Endothelial cell of umbilical vein (primary cell): ENCODE data around the gene TLNRD1. TPM values are rescaled to one million over a fixed set of nuclear protein-coding genes. Genes with fewer than 3 reads are reported as not detected.

Experiments used
- BruUV-seq: library from RNA; stranded (reverse); fragments of 400-500 nt; replicated peaks from 2 replicates; lab custom pipeline; 2021; lab: Mats Ljungman, UMichigan
- CTCF ChIA-PET: fragments of 300-600, 350-600 bp; sonication (Branson Sonifier 250); formaldehyde crosslinking; loops from one replicate; lab custom pipeline; 2021; ENCODE audit warnings: antibody characterized with exemption, inconsistent platforms; lab: Charles Lee
- POLR2A ChIA-PET: fragments of 300-600, 350-600 bp; sonication (Branson Sonifier 250); formaldehyde crosslinking; loops from one replicate; lab custom pipeline; 2021; ENCODE audit warnings: antibody characterized with exemption, inconsistent platforms; lab: Charles Lee
- DNase-seq: peaks from one replicate; pipeline ENCODE4 v3.0.0-alpha.2; 2011; ENCODE audit warnings: low read depth, low spot score
- FAIRE-seq: peaks from 2 replicates; lab custom pipeline; 2011; peaks lifted over from hg19 to GRCh38; lab: Jason Lieb, UNC
- H2AFZ ChIP-seq: 2 replicates; pipeline ENCODE4 v1.6.0; 2012; ENCODE audit warnings: low read depth, low read length, control low read depth, inconsistent platforms
- H3K27ac ChIP-seq: 2 replicates; pipeline ENCODE4 v1.5.1; 2011; ENCODE audit warnings: low read depth, mild to moderate bottlenecking, control low read depth, low read length, moderate library complexity; ENCODE audit not compliant: insufficient read depth
- H3K27me3 ChIP-seq, 2 experiments: 2 replicates each; pipeline versions ENCODE4 v1.6.0 to v1.6.1; 2011; ENCODE audit warnings: low read length in 2 of 2, mixed read lengths in 1 of 2; ENCODE audit not compliant: control insufficient read depth in 2 of 2, insufficient read depth in 2 of 2
- H3K36me3 ChIP-seq, 2 experiments: 2 replicates in 1 of 2; 3 replicates in 1 of 2; pipeline ENCODE4 v1.5.1; 2011; ENCODE audit warnings: low read length in 2 of 2, mild to moderate bottlenecking in 1 of 2, moderate library complexity in 1 of 2; ENCODE audit not compliant: control insufficient read depth in 2 of 2, insufficient read depth in 2 of 2; ENCODE audit errors: extremely low read depth in 1 of 2
- H3K4me1 ChIP-seq: 3 replicates; pipeline ENCODE4 v1.5.1; 2011; ENCODE audit warnings: mild to moderate bottlenecking, low read length; ENCODE audit not compliant: control insufficient read depth, insufficient read depth; ENCODE audit errors: extremely low read depth
- H3K4me2 ChIP-seq: 2 replicates; pipeline ENCODE4 v1.6.1; 2011; ENCODE audit warnings: low read length, control low read depth, mixed read lengths; ENCODE audit not compliant: insufficient read depth
- H3K4me3 ChIP-seq, 3 experiments: fragments of 200-600 bp in 1 of 3; sonication (generic), shearing (Covaris generic) in 1 of 3; replicated peaks in 1 of 3; 2 replicates each; pipeline ENCODE4 v1.5.1; 2011 to 2016; ENCODE audit warnings: control low read depth in 3 of 3, low read length in 3 of 3, mild to moderate bottlenecking in 2 of 3, inconsistent platforms in 1 of 3, low read depth in 1 of 3, moderate library complexity in 1 of 3; ENCODE audit not compliant: insufficient read depth in 1 of 3
- H3K79me2 ChIP-seq: 2 replicates; pipeline ENCODE4 v1.6.0; 2012; ENCODE audit warnings: low read length, inconsistent platforms; ENCODE audit not compliant: control insufficient read depth, insufficient read depth
- H3K9ac ChIP-seq: replicated peaks from 2 replicates; pipeline ENCODE3; 2011; ENCODE audit warnings: low read length, control low read depth; ENCODE audit not compliant: insufficient read depth; ENCODE audit errors: extremely low read depth
- H3K9me1 ChIP-seq: replicated peaks from 3 replicates; pipeline ENCODE4 v1.6.0; 2011; ENCODE audit warnings: mild to moderate bottlenecking, low read length; ENCODE audit not compliant: control insufficient read depth, insufficient read depth; ENCODE audit errors: extremely low read depth
- H3K9me3 ChIP-seq: replicated peaks from 2 replicates; pipeline ENCODE4 v1.5.1; 2012; ENCODE audit warnings: low read length, inconsistent platforms; ENCODE audit not compliant: control insufficient read depth, insufficient read depth
- H4K20me1 ChIP-seq: replicated peaks from 2 replicates; pipeline ENCODE3; 2011; ENCODE audit warnings: mild to moderate bottlenecking, low read length; ENCODE audit not compliant: control insufficient read depth, insufficient read depth; ENCODE audit errors: extremely low read depth
- CTCF ChIP-seq, 2 donors: IDR thresholded peaks; 1 replicate in 1 of 2; 2 replicates in 1 of 2; pipeline ENCODE4 v1.5.1; 2011; ENCODE audit warnings: low read length in 2 of 2, mild to moderate bottlenecking in 2 of 2, moderate library complexity in 2 of 2, control low read depth in 1 of 2, inconsistent platforms in 1 of 2, low read depth in 1 of 2; ENCODE audit not compliant: insufficient read depth in 1 of 2; ENCODE audit errors: extremely low read depth in 1 of 2
- EZH2 ChIP-seq: IDR thresholded peaks from 2 replicates; pipeline ENCODE4 v1.6.1; 2012; ENCODE audit warnings: borderline replicate concordance, low read depth, mild to moderate bottlenecking, moderate library complexity, low read length, inconsistent platforms; ENCODE audit not compliant: severe bottlenecking
- JUN ChIP-seq: IDR thresholded peaks from 2 replicates; pipeline ENCODE4 v1.6.1; 2011; ENCODE audit warnings: borderline replicate concordance, low read depth; ENCODE audit not compliant: insufficient read length, insufficient read depth
- MAX ChIP-seq: IDR thresholded peaks from 2 replicates; pipeline ENCODE4 v1.6.1; 2011; ENCODE audit not compliant: insufficient read depth, insufficient read length
- MYC ChIP-seq: IDR thresholded peaks from one replicate; pipeline ENCODE4 v1.6.1; 2011; ENCODE audit warnings: mild to moderate bottlenecking, low read depth, low read length
- POLR2AphosphoS5 ChIP-seq: IDR thresholded peaks from 2 replicates; pipeline ENCODE4 v1.6.1; 2012; ENCODE audit warnings: low read depth, mild to moderate bottlenecking, control low read depth, low read length, moderate library complexity; ENCODE audit not compliant: insufficient read depth
- dilution Hi-C: fragments of 300-500 bp; cut with MboI; formaldehyde crosslinking; loops from one replicate; pipeline ENCODE4 v1.15.0; 2019; ENCODE audit warnings: low sequenced_read_pairs; ENCODE audit not compliant: extremely low pct_ligation_motif_present
- intact Hi-C: fragments of 100-400 bp; cut with micrococcal nuclease; formaldehyde crosslinking; loops from one replicate; pipeline ENCODE4 v1.10.0; 2022
- polyA plus RNA-seq, 4 experiments: library from polyadenylated mRNA; depleted of rRNA in 3 of 4; stranded (reverse) in 3 of 4; unstranded in 1 of 4; fragments of >200 nt; gene quantifications; 2 replicates each; pipeline versions ENCODE4 v1.2.1 to v1.2.3, GENCODE V29; 2011 to 2012; ENCODE audit warnings: missing spikeins in 1 of 4
- total RNA-seq: library from RNA; stranded (reverse); gene quantifications from 2 replicates; pipeline ENCODE4 v1.2.3, GENCODE V29; 2021

TLNRD1 gene
- total and polyA plus RNA-seq, 2 donors (not counting 3 experiments of a cell fraction or from before 2014, with no cell fraction given), result 17.8 to 33.0 TPM

GRCh38 chr15:80989081-80989517 is 11.6 kb upstream of the TLNRD1 start:
- peak overlapping the region; percentile 90 for H2AFZ ChIP-seq
- no TSS peak for BruUV-seq
- H3K9me1 ChIP-seq, result no peaks in the 10 kb centered on the region
- H3K4me3 ChIP-seq, result peak overlapping the region; percentile 52 to 86 (median 77)
- no peak for DNase-seq
- ChIA-PET POLR2A (no interaction called here), CTCF (interaction anchor here (1.7 to 4.8 kb wide), 2 partner anchors 19 to 277 kb away, joined by 5 to 20 read pairs; no protein-coding TSS in a partner anchor)
- peak overlapping the region; percentile 82 for H3K4me2 ChIP-seq
- H3K27me3 ChIP-seq, result no peaks in the 10 kb centered on the region
- no peak for TF ChIP-seq JUN
- no peak for TF ChIP-seq POLR2AphosphoS5
- no peak for TF ChIP-seq EZH2
- no peak for TF ChIP-seq MYC
- TF ChIP-seq MAX, result no peak
- TF ChIP-seq CTCF (IDR thresholded peaks at IDR 0.05; ENCODE audit: extremely low read depth in 1 of 2, insufficient read depth in 1 of 2, low read depth in 1 of 2, low read length in 2 of 2), result no peak
- H3K79me2 ChIP-seq, result peaks cover 49% of the 10 kb centered on the region
- intact Hi-C loops (loop anchor here (1.0 kb wide), 2 partner anchors 11 to 335 kb away; partner anchors contain the start of genes STARD5 and TLNRD1), dilution Hi-C loops (no loop called here)
- H4K20me1 ChIP-seq, result peaks cover 2% of the 10 kb centered on the region
- H3K4me1 ChIP-seq, result peaks cover 18% of the 10 kb centered on the region
- H3K9ac ChIP-seq, result peak overlapping the region; percentile 62
- no peak for FAIRE-seq
- H3K9me3 ChIP-seq, result no peaks in the 10 kb centered on the region
- peak overlapping the region; percentile 41 for H3K27ac ChIP-seq
- no peaks in the 10 kb centered on the region for H3K36me3 ChIP-seq
